H1 (cell line): Measurements from ENCODE around the gene GAK. TPM values are rescaled to one million over a fixed set of nuclear protein-coding genes. Genes with fewer than 3 reads are reported as not detected.

ENCODE experiments used
- CTCF ChIA-PET: fragments of 300-600 bp; sonication (Branson Sonifier 250); formaldehyde crosslinking; loops from one replicate; lab custom pipeline; 2021; ENCODE audit not compliant: partially characterized antibody; lab: Charles Lee
- POLR2A ChIA-PET: fragments of 300-600 bp; sonication (Branson Sonifier 250); formaldehyde crosslinking; loops from one replicate; lab custom pipeline; 2021; ENCODE audit warnings: inconsistent platforms; ENCODE audit not compliant: partially characterized antibody; lab: Charles Lee
- DNase-seq, 2 experiments: peaks; one replicate each; pipeline versions ENCODE4 v3.0.0 to v3.0.0-alpha.2; 2010 to 2022; ENCODE audit warnings: low spot score in 2 of 2, low read depth in 1 of 2, mixed read lengths in 1 of 2
- FAIRE-seq: peaks from 2 replicates; lab custom pipeline; 2011; peaks lifted over from hg19 to GRCh38; lab: Jason Lieb, UNC
- H2AFZ ChIP-seq: 2 replicates; pipeline ENCODE4 v1.8.1; 2012; ENCODE audit warnings: low read length, inconsistent platforms
- H2AK5ac ChIP-seq: 2 replicates; pipeline ENCODE4 v1.6.1; 2013; ENCODE audit warnings: low read depth, low read length
- H2BK120ac ChIP-seq: replicated peaks from 2 replicates; pipeline ENCODE3; 2013; ENCODE audit warnings: low read depth, low read length, inconsistent platforms
- H2BK12ac ChIP-seq: 2 replicates; pipeline ENCODE4 v1.6.1; 2013; ENCODE audit warnings: low read depth, low read length
- H2BK15ac ChIP-seq: 2 replicates; pipeline ENCODE4 v1.6.1; 2013; ENCODE audit warnings: low read length
- H2BK20ac ChIP-seq: 2 replicates; pipeline ENCODE4 v1.6.1; 2013; ENCODE audit warnings: low read length
- H2BK5ac ChIP-seq: 2 replicates; pipeline ENCODE4 v1.6.1; 2013; ENCODE audit warnings: low read depth, low read length
- H3K14ac ChIP-seq: 2 replicates; pipeline ENCODE4 v1.6.1; 2013; ENCODE audit warnings: inconsistent platforms; ENCODE audit not compliant: insufficient read length
- H3K18ac ChIP-seq: 2 replicates; pipeline ENCODE4 v1.6.1; 2013; ENCODE audit warnings: low read length; ENCODE audit errors: extremely low read depth
- H3K23ac ChIP-seq: 2 replicates; pipeline ENCODE4 v1.6.1; 2013; ENCODE audit warnings: inconsistent platforms; ENCODE audit not compliant: insufficient read length
- H3K23me2 ChIP-seq: 2 replicates; pipeline ENCODE4 v1.6.1; 2013; ENCODE audit warnings: low read depth, low read length
- H3K27ac ChIP-seq: 2 replicates; pipeline ENCODE4 v1.6.1; 2011; ENCODE audit warnings: low read depth, low read length, inconsistent platforms
- H3K27me3 ChIP-seq, 4 experiments: replicated peaks in 1 of 4; 1 replicate in 1 of 4; 2 replicates in 3 of 4; pipeline versions ENCODE4 v1.6.1 to v1.8.1; 2011 to 2013; ENCODE audit warnings: low read length in 3 of 4, mild to moderate bottlenecking in 3 of 4, inconsistent platforms in 2 of 4, mixed read lengths in 2 of 4, moderate library complexity in 1 of 4; ENCODE audit not compliant: control insufficient read depth in 3 of 4, insufficient read depth in 3 of 4; ENCODE audit errors: extremely low read depth in 1 of 4
- H3K36me3 ChIP-seq, 4 experiments: 2 replicates each; pipeline versions ENCODE4 v1.6.1 to v1.8.1; 2011 to 2013; ENCODE audit warnings: mild to moderate bottlenecking in 4 of 4, low read length in 3 of 4, moderate library complexity in 2 of 4, control low read depth in 1 of 4, inconsistent platforms in 1 of 4; ENCODE audit not compliant: insufficient read depth in 4 of 4, control insufficient read depth in 2 of 4
- H3K4ac ChIP-seq: replicated peaks from 2 replicates; pipeline ENCODE3; 2013; ENCODE audit warnings: low read length, low read depth, mixed read lengths, inconsistent platforms; ENCODE audit not compliant: insufficient read length
- H3K4me1 ChIP-seq, 4 experiments: replicated peaks in 1 of 4; 1 replicate in 1 of 4; 2 replicates in 3 of 4; pipeline versions ENCODE4 v1.6.1 to v1.8.1; 2011 to 2013; ENCODE audit warnings: low read length in 3 of 4, inconsistent platforms in 2 of 4, mixed read lengths in 1 of 4; ENCODE audit not compliant: insufficient read depth in 4 of 4, control insufficient read depth in 3 of 4
- H3K4me2 ChIP-seq, 2 experiments: 2 replicates each; pipeline versions ENCODE4 v1.6.1 to v1.8.1; 2011 to 2013; ENCODE audit warnings: low read depth in 2 of 2, low read length in 2 of 2, control low read depth in 1 of 2, inconsistent platforms in 1 of 2, mild to moderate bottlenecking in 1 of 2; ENCODE audit not compliant: insufficient read depth in 1 of 2
- H3K4me3 ChIP-seq, 4 experiments: fragments of 200-600, 300-600 bp in 1 of 4; sonication (generic), shearing (Covaris generic), sonication (Bioruptor Twin) in 1 of 4; 2 replicates each; pipeline versions ENCODE4 v1.5.1 to v1.8.1; 2011 to 2016; ENCODE audit warnings: low read length in 4 of 4, low read depth in 3 of 4, control low read depth in 2 of 4, inconsistent platforms in 2 of 4, mild to moderate bottlenecking in 2 of 4, mixed read lengths in 1 of 4, moderate library complexity in 1 of 4; ENCODE audit not compliant: insufficient read depth in 2 of 4; ENCODE audit errors: extremely low read depth in 1 of 4
- H3K56ac ChIP-seq: replicated peaks from 2 replicates; pipeline ENCODE3; 2013; ENCODE audit warnings: low read depth, mild to moderate bottlenecking, mixed read lengths, low read length, inconsistent platforms; ENCODE audit not compliant: insufficient read length
- H3K79me1 ChIP-seq: 2 replicates; pipeline ENCODE4 v1.6.1; 2013; ENCODE audit warnings: low read depth, low read length, control low read depth
- H3K79me2 ChIP-seq, 2 experiments: 2 replicates each; pipeline versions ENCODE4 v1.6.1 to v1.8.1; 2012 to 2013; ENCODE audit warnings: low read length in 2 of 2, mild to moderate bottlenecking in 2 of 2, inconsistent platforms in 1 of 2; ENCODE audit not compliant: insufficient read depth in 2 of 2, control insufficient read depth in 1 of 2
- H3K9ac ChIP-seq, 4 experiments: replicated peaks in 1 of 4; 1 replicate in 1 of 4; 2 replicates in 3 of 4; pipeline versions ENCODE4 v1.6.1 to v1.8.1; 2011 to 2013; ENCODE audit warnings: low read depth in 3 of 4, low read length in 3 of 4, control low read depth in 2 of 4, mild to moderate bottlenecking in 2 of 4, moderate library complexity in 2 of 4, inconsistent platforms in 1 of 4; ENCODE audit errors: extremely low read depth in 1 of 4
- H3K9me3 ChIP-seq, 2 experiments: 2 replicates each; pipeline versions ENCODE4 v1.6.1 to v1.8.1; 2012 to 2013; ENCODE audit warnings: mild to moderate bottlenecking in 2 of 2, moderate library complexity in 2 of 2, control low read depth in 1 of 2, inconsistent platforms in 1 of 2, low read depth in 1 of 2, low read length in 1 of 2, mixed read lengths in 1 of 2; ENCODE audit not compliant: insufficient read depth in 2 of 2
- H4K20me1 ChIP-seq, 2 experiments: replicated peaks in 1 of 2; 2 replicates each; pipeline versions ENCODE3 to v1.8.1; 2011 to 2013; ENCODE audit warnings: inconsistent platforms in 2 of 2, low read length in 2 of 2, mild to moderate bottlenecking in 1 of 2; ENCODE audit not compliant: insufficient read depth in 2 of 2, control insufficient read depth in 1 of 2
- H4K5ac ChIP-seq: 2 replicates; pipeline ENCODE4 v1.6.1; 2013; ENCODE audit warnings: low read length, low read depth, mixed read lengths, inconsistent platforms; ENCODE audit not compliant: insufficient read length
- H4K8ac ChIP-seq: 2 replicates; pipeline ENCODE4 v1.8.0; 2013; ENCODE audit warnings: mild to moderate bottlenecking, moderate library complexity, low read length, inconsistent platforms; ENCODE audit not compliant: insufficient read depth; ENCODE audit errors: extremely low read depth
- H4K91ac ChIP-seq: replicated peaks from 2 replicates; pipeline ENCODE3; 2013; ENCODE audit warnings: low read length, mixed read lengths, inconsistent platforms; ENCODE audit not compliant: insufficient read length
- ATF3 ChIP-seq: IDR thresholded peaks from 2 replicates; pipeline ENCODE4 v1.6.1; 2011; ENCODE audit warnings: low read depth, mild to moderate bottlenecking, low read length; ENCODE audit not compliant: insufficient read depth
- BACH1 ChIP-seq: IDR thresholded peaks from 2 replicates; pipeline ENCODE4 v1.6.1; 2012; ENCODE audit warnings: low read length, improper control_type of control experiment
- CHD1 ChIP-seq: IDR thresholded peaks from 2 replicates; pipeline ENCODE4 v1.6.1; 2012; ENCODE audit warnings: low read depth, low read length, improper control_type of control experiment
- EGR1 ChIP-seq: IDR thresholded peaks from 2 replicates; pipeline ENCODE4 v1.6.1; 2011; ENCODE audit warnings: low read depth, low read length, borderline replicate concordance
- MAX ChIP-seq: IDR thresholded peaks from 2 replicates; pipeline ENCODE4 v1.6.1; 2012; ENCODE audit warnings: inconsistent platforms
- NANOG ChIP-seq: IDR thresholded peaks from 2 replicates; pipeline ENCODE4 v1.6.1; 2011; ENCODE audit warnings: low read length, low read depth, mild to moderate bottlenecking, inconsistent platforms; ENCODE audit not compliant: insufficient read depth, poor library complexity, severe bottlenecking
- RFX5 ChIP-seq: IDR thresholded peaks from 2 replicates; pipeline ENCODE4 v1.6.1; 2011; ENCODE audit warnings: low read depth, low read length, improper control_type of control experiment, borderline replicate concordance
- SUZ12 ChIP-seq: fragments of 200-600 bp; sonication (generic); IDR thresholded peaks from 2 replicates; pipeline ENCODE4 v1.6.1; 2012; ENCODE audit warnings: mild to moderate bottlenecking, inconsistent platforms, low read length, moderate library complexity, mixed read lengths
- YY1 ChIP-seq: IDR thresholded peaks from 2 replicates; pipeline ENCODE4 v1.6.1; 2011; ENCODE audit warnings: low read depth, mild to moderate bottlenecking, low read length
- WGBS, 2 experiments: shearing (Covaris generic) in 1 of 2; methylation state at CpG; one replicate each; pipeline versions ENCODE4 v1.1.6 to v1.1.7; 2013 to 2015; ENCODE audit warnings: low lambda C conversion rate in 2 of 2, mixed read lengths in 2 of 2, inconsistent platforms in 1 of 2, low coverage in 1 of 2, missing lambda C conversion rate in 1 of 2; ENCODE audit not compliant: insufficient replicate concordance in 2 of 2, insufficient coverage in 1 of 2, insufficient read length in 1 of 2; ENCODE audit errors: extremely low coverage in 1 of 2, missing lambda C conversion rate in 1 of 2; 5-methylcytosine and 5-hydroxymethylcytosine counted together
- polyA plus RNA-seq, 7 experiments: library from polyadenylated mRNA; depleted of rRNA in 3 of 7; stranded (reverse) in 5 of 7; unstranded in 2 of 7; fragments of >200 nt in 5 of 7; fragments of 200-250 nt in 2 of 7; gene quantifications; 1 replicate in 5 of 7; 2 replicates in 1 of 7; 4 replicates in 1 of 7; pipeline versions ENCODE4 v1.2.1 to v1.2.3, GENCODE V29; 2011 to 2013; ENCODE audit warnings: missing spikeins in 2 of 7, mixed read lengths in 2 of 7
- total RNA-seq: library from RNA; stranded (reverse); fragmentation: NEBNext Ultra II Directional; extraction: Animal tissue kit (Norgen Biotek cat#: 25700); gene quantifications from 2 replicates; pipeline ENCODE4 v1.2.1, GENCODE V29; 2021

Gene GAK
- total and polyA plus RNA-seq, 2 of the 8 experiments (the other 6 are each of a cell fraction or from before 2014, with no cell fraction given), result 31.5 to 70.8 TPM

- Histone ChIP-seq H2BK12ac (no peak overlapping the region), H2AFZ (no peak overlapping the region), H3K23me2 (no peaks in the 10 kb centered on the region; the same call in 1 of the 2 replicates), H3K4me3 (no peak overlapping the region), H4K8ac (no peak overlapping the region), H3K9me3 (no peaks in the 10 kb centered on the region), H3K18ac (no peak overlapping the region), H2AK5ac (no peak overlapping the region), H4K20me1 (peaks cover 2 to 9% of the 10 kb centered on the region in 2 experiments), H3K23ac (no peak overlapping the region), H3K9ac (no peak overlapping the region), H3K27me3 (peaks cover 25 to 75% (median 51%) of the 10 kb centered on the region in 4 experiments), H3K4me1 (peaks cover 0 to 4% (median 2%) of the 10 kb centered on the region in 4 experiments; a peak in 3 of 7 replicates), H3K79me1 (no peaks in the 10 kb centered on the region), H4K91ac (no peak overlapping the region), H3K27ac (no peak overlapping the region), H2BK20ac (no peak overlapping the region), H3K14ac (no peak overlapping the region), H2BK15ac (no peak overlapping the region), H3K56ac (no peak overlapping the region), H2BK5ac (no peak overlapping the region), H4K5ac (no peak overlapping the region), H3K4ac (no peak overlapping the region), H3K36me3 (no peaks in the 10 kb centered on the region), H3K4me2 (no peak overlapping the region), H2BK120ac (no peak overlapping the region), H3K79me2 (no peaks in the 10 kb centered on the region)
- TF ChIP-seq MAX, result no peak
- TF ChIP-seq RFX5, result no peak
- TF ChIP-seq EGR1, result no peak
- TF ChIP-seq SUZ12, result no peak
- TF ChIP-seq YY1, result no peak
- TF ChIP-seq ATF3, result no peak
- TF ChIP-seq CHD1, result no peak
- TF ChIP-seq BACH1, result no peak
- no peak for TF ChIP-seq NANOG
- CTCF ChIA-PET, result interaction anchor here (0.6 to 0.9 kb wide), 4 partner anchors 18 to 96 kb away, joined by 3 to 4 read pairs (median 3); no protein-coding TSS in a partner anchor
- 90% methylated on average over 24 of the region's 24 CpGs; no CpG with 5 or more reads in 1 of the 2 experiments for WGBS, 2 experiments
- DNase-seq, result no peak
- FAIRE-seq, result no peak
- POLR2A ChIA-PET, result no interaction called here
These were observed 111.6 kb downstream of the GAK start for GRCh38 chr4:820230-821172.
